TTC549 (cell line): ENCODE results near the gene MRAS.
"Not testable (repeated sequence)": the region's sequence is repeated elsewhere in the genome, so short reads cannot be mapped to it uniquely, and the experiment has no call there.

Experiments used
- FAIRE-seq: peaks from 2 replicates; lab custom pipeline; 2012; peaks lifted over from hg19 to GRCh38; lab: Jason Lieb, UNC

Gene MRAS

GRCh38 chr3:138367326-138367850, 19.0 kb downstream of the MRAS start:
- no peak for FAIRE-seq

- FAIRE-seq, result no peak
Observed at GRCh38 chr3:138367911-138368310, 19.5 kb downstream of the MRAS start.

- no peak for FAIRE-seq
Observed at GRCh38 chr3:138369151-138369900, 20.9 kb downstream of the MRAS start.

- FAIRE-seq, result no peak
Observed at GRCh38 chr3:138370321-138370720, 21.9 kb downstream of the MRAS start.

GRCh38 chr3:138371070-138371965, 22.9 kb downstream of the MRAS start:
- FAIRE-seq, result no peak

GRCh38 chr3:138373087-138373735, 24.8 kb downstream of the MRAS start:
- FAIRE-seq, result no peak

- no peak for FAIRE-seq
Observed at GRCh38 chr3:138373736-138374094, 25.3 kb downstream of the MRAS start.

GRCh38 chr3:138374573-138375134, 26.3 kb downstream of the MRAS start:
- FAIRE-seq, result no peak

- FAIRE-seq, result no peak
Observed at GRCh38 chr3:138375447-138375846, 27.1 kb downstream of the MRAS start.

GRCh38 chr3:138376663-138377062, 28.3 kb downstream of the MRAS start:
- FAIRE-seq, result no peak

- FAIRE-seq, result not testable (repeated sequence)
Observed at GRCh38 chr3:138377212-138377611, 28.8 kb downstream of the MRAS start.

- FAIRE-seq, result no peak
Observed at GRCh38 chr3:138377804-138378203, 29.4 kb downstream of the MRAS start.

- no peak for FAIRE-seq
Observed at GRCh38 chr3:138378331-138378730, 30.0 kb downstream of the MRAS start.

- FAIRE-seq, result no peak
Observed at GRCh38 chr3:138378990-138379389, 30.6 kb downstream of the MRAS start.

GRCh38 chr3:138381413-138381901, 33.1 kb downstream of the MRAS start:
- no peak for FAIRE-seq

- no peak for FAIRE-seq
Observed at GRCh38 chr3:138381950-138382715, 33.8 kb downstream of the MRAS start.

GRCh38 chr3:138383715-138384465, 35.5 kb downstream of the MRAS start:
- FAIRE-seq, result no peak

- FAIRE-seq, result no peak
Observed at GRCh38 chr3:138384531-138384930, 36.2 kb downstream of the MRAS start.

- no peak for FAIRE-seq
Observed at GRCh38 chr3:138384976-138385375, 36.6 kb downstream of the MRAS start.

GRCh38 chr3:138389144-138389601, 40.8 kb downstream of the MRAS start:
- FAIRE-seq, result no peak
